ENCODE data around the gene ADCY4. TPM values are rescaled to one million over a fixed set of nuclear protein-coding genes. Genes with fewer than 3 reads are reported as not detected.

ADCY4 gene
- total and polyA plus RNA-seq, 2 of the 13 experiments (the other 11 are each of a cell fraction or from before 2014, with no cell fraction given): 0.03 TPM; not detected in 1

DNA sequence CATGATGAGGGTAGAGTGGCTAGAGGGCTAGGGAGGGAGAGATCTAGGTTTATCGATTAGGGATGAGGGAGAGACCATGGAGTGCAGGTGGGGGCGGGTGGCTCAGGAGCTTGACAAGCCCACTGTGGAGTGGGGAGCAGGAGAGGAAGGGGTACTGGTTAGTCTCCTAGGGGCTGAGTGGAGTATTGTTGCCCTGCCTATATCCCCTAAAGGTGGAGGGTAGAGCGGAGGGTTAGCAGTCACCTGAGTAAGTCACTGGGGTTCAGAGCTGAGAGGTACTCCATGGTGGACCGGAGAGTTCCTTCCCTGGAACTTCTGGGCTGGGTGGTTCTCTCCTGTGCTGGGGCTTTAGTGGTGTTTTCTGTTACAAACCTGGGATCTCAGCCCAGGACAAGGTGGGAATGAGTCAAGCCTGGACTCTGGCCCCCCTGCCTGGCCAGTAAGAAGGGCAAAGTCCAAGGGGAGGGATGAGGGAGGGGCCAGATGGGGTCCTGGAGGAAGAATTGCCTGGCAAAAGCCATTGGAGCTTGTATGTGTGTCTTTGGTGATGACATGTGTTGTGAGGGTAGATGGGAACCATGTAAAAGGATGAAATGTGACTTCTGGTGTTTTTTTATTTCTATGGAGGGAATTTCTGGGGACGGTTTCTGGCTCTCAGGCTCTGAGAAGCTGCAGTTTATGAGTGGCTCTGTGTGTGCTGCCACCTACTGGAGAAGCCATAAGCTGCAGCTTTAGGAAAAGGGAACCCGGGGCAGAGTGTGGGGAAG, 27.1 kb downstream of the ADCY4 start, which contains the start of gene CIDEB (continued):
- TF ChIP-seq, protein P1, sequence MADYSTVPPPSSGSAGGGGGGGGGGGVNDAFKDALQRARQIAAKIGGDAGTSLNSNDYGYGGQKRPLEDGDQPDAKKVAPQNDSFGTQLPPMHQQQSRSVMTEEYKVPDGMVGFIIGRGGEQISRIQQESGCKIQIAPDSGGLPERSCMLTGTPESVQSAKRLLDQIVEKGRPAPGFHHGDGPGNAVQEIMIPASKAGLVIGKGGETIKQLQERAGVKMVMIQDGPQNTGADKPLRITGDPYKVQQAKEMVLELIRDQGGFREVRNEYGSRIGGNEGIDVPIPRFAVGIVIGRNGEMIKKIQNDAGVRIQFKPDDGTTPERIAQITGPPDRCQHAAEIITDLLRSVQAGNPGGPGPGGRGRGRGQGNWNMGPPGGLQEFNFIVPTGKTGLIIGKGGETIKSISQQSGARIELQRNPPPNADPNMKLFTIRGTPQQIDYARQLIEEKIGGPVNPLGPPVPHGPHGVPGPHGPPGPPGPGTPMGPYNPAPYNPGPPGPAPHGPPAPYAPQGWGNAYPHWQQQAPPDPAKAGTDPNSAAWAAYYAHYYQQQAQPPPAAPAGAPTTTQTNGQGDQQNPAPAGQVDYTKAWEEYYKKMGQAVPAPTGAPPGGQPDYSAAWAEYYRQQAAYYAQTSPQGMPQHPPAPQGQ (CRISPR knock-in tag; IDR thresholded peaks at IDR 0.05; ENCODE audit: borderline replicate concordance): peak; percentile 12; the same call in 1 of the 2 replicates
- TF ChIP-seq NAIF1 (CRISPR knock-in tag; IDR thresholded peaks at IDR 0.05; ENCODE audit: borderline replicate concordance) (no peak), ZNF484 (CRISPR knock-in tag; IDR thresholded peaks at IDR 0.05; ENCODE audit: borderline replicate concordance, low read depth) (no peak; the same call in 1 of the 2 replicates), FOSL1 (CRISPR knock-in tag; IDR thresholded peaks at IDR 0.05; ENCODE audit: borderline replicate concordance) (peak; percentile 96), JARID2 (CRISPR knock-in tag; IDR thresholded peaks at IDR 0.05; ENCODE audit: insufficient replicate concordance) (no peak), ZNF552 (CRISPR knock-in tag; IDR thresholded peaks at IDR 0.05; ENCODE audit: borderline replicate concordance) (peak; percentile 80; the same call in 1 of the 2 replicates), ZNF615 (CRISPR knock-in tag; IDR thresholded peaks at IDR 0.05; ENCODE audit: borderline replicate concordance) (no peak), ZFP37 (CRISPR knock-in tag; IDR thresholded peaks at IDR 0.05; ENCODE audit: borderline replicate concordance) (peak; percentile 54; the same call in 1 of the 2 replicates), NFKBIZ (CRISPR knock-in tag; IDR thresholded peaks at IDR 0.05) (peak; percentile 95), ZNF781 (CRISPR knock-in tag; IDR thresholded peaks at IDR 0.05; ENCODE audit: borderline replicate concordance, not compliant biosample characterization) (peak; percentile 97), ZNF816 (CRISPR knock-in tag; IDR thresholded peaks at IDR 0.05; ENCODE audit: borderline replicate concordance) (no peak), KDM4B (CRISPR knock-in tag; IDR thresholded peaks at IDR 0.05) (peak; percentile 91; the same call in 1 of the 2 replicates), PHF8 (CRISPR knock-in tag; IDR thresholded peaks at IDR 0.05) (peak; percentile 80), U2AF1 (optimal IDR thresholded peaks at IDR 0.05; ENCODE audit: low read depth, low read length) (no peak), HNF4A (CRISPR knock-in tag; IDR thresholded peaks at IDR 0.05) (peak; percentile 100), MAFF (IDR thresholded peaks at IDR 0.05; ENCODE audit: low read depth, low read length) (no peak), ATAD3A (CRISPR knock-in tag; IDR thresholded peaks at IDR 0.05) (no peak), ERF (CRISPR knock-in tag; IDR thresholded peaks at IDR 0.05) (peak; percentile 96)
- TF ChIP-seq, protein P2, sequence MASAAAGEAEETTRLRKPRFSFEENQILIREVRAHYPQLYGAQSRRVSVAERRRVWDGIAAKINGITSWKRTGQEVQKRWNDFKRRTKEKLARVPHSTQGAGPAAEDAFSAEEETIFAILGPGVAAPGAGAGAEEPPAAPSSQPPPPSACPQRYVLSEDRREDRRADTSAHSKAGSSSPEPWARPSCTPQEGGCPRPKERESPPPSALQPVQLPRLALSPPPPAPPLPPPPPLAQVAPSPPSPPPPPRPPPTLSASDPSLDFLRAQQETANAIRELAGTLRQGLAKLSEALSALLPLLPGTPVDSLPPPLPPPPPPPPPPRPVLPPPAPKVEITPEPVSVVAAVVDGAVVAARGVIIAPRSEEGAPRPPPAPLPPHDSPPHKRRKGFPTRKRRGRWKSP (CRISPR knock-in tag; IDR thresholded peaks at IDR 0.05): no peak
- TF ChIP-seq, protein P3, sequence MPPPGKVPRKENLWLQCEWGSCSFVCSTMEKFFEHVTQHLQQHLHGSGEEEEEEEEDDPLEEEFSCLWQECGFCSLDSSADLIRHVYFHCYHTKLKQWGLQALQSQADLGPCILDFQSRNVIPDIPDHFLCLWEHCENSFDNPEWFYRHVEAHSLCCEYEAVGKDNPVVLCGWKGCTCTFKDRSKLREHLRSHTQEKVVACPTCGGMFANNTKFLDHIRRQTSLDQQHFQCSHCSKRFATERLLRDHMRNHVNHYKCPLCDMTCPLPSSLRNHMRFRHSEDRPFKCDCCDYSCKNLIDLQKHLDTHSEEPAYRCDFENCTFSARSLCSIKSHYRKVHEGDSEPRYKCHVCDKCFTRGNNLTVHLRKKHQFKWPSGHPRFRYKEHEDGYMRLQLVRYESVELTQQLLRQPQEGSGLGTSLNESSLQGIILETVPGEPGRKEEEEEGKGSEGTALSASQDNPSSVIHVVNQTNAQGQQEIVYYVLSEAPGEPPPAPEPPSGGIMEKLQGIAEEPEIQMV (CRISPR knock-in tag; IDR thresholded peaks at IDR 0.05; ENCODE audit: low read depth): peak; percentile 88; the same call in 1 of the 2 replicates
- TF ChIP-seq, protein P4, sequence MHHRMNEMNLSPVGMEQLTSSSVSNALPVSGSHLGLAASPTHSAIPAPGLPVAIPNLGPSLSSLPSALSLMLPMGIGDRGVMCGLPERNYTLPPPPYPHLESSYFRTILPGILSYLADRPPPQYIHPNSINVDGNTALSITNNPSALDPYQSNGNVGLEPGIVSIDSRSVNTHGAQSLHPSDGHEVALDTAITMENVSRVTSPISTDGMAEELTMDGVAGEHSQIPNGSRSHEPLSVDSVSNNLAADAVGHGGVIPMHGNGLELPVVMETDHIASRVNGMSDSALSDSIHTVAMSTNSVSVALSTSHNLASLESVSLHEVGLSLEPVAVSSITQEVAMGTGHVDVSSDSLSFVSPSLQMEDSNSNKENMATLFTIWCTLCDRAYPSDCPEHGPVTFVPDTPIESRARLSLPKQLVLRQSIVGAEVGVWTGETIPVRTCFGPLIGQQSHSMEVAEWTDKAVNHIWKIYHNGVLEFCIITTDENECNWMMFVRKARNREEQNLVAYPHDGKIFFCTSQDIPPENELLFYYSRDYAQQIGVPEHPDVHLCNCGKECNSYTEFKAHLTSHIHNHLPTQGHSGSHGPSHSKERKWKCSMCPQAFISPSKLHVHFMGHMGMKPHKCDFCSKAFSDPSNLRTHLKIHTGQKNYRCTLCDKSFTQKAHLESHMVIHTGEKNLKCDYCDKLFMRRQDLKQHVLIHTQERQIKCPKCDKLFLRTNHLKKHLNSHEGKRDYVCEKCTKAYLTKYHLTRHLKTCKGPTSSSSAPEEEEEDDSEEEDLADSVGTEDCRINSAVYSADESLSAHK (CRISPR knock-in tag; IDR thresholded peaks at IDR 0.05; ENCODE audit: borderline replicate concordance): no peak

Measured in HepG2 (cell line).